Tibial artery (tissue), 4 donors: ENCODE measurements around the gene SLC25A13.

ENCODE experiments used
- DNase-seq, 2 donors: peaks; one replicate each; pipeline ENCODE4 v3.0.0-alpha.2; 2019
- H3K27ac ChIP-seq, 2 donors: fragments of 200-600 bp; sonication (generic) in 1 of 2; 1 replicate in 1 of 2; 2 replicates in 1 of 2; pipeline ENCODE4 v1.5.1; 2018 to 2019; ENCODE audit warnings: mild to moderate bottlenecking in 1 of 2
- H3K27me3 ChIP-seq, 2 donors: fragments of 200-600 bp; sonication (generic) in 1 of 2; one replicate each; pipeline versions ENCODE4 v1.5.1 to v1.6.0; 2016 to 2019
- H3K36me3 ChIP-seq, 3 donors: fragments of 200-600 bp; sonication (generic) in 2 of 3; one replicate each; pipeline ENCODE4 v1.5.1; 2016 to 2019; ENCODE audit warnings: mild to moderate bottlenecking in 2 of 3
- H3K4me1 ChIP-seq, 4 donors: fragments of 200-600 bp; sonication (generic) in 2 of 4; 1 replicate in 3 of 4; 2 replicates in 1 of 4; pipeline ENCODE4 v1.5.1; 2016 to 2019
- H3K4me3 ChIP-seq, 2 donors: fragments of 200-600 bp; sonication (generic) in 1 of 2; 1 replicate in 1 of 2; 2 replicates in 1 of 2; pipeline ENCODE4 v1.5.1; 2018 to 2019; ENCODE audit warnings: mild to moderate bottlenecking in 2 of 2
- H3K9me3 ChIP-seq, 3 donors: fragments of 200-600 bp; sonication (generic) in 1 of 3; one replicate each; pipeline ENCODE4 v1.5.1; 2016 to 2019
- intact Hi-C: fragments of 100-400 bp; cut with DNase I; formaldehyde crosslinking; loops from one replicate; pipeline ENCODE4 v1.15.0; 2023; ENCODE audit warnings: low total_unique reads
- TF ChIP-seq, protein P1 (sequence below), 2 experiments: fragments of 200-600 bp in 1 of 2; fragments of 450-650 bp in 1 of 2; IDR thresholded peaks; one replicate each; pipeline ENCODE4 v1.5.1; 2017 to 2019; ENCODE audit warnings: antibody characterized with exemption in 2 of 2, mild to moderate bottlenecking in 1 of 2, moderate library complexity in 1 of 2

Gene SLC25A13

DNA sequence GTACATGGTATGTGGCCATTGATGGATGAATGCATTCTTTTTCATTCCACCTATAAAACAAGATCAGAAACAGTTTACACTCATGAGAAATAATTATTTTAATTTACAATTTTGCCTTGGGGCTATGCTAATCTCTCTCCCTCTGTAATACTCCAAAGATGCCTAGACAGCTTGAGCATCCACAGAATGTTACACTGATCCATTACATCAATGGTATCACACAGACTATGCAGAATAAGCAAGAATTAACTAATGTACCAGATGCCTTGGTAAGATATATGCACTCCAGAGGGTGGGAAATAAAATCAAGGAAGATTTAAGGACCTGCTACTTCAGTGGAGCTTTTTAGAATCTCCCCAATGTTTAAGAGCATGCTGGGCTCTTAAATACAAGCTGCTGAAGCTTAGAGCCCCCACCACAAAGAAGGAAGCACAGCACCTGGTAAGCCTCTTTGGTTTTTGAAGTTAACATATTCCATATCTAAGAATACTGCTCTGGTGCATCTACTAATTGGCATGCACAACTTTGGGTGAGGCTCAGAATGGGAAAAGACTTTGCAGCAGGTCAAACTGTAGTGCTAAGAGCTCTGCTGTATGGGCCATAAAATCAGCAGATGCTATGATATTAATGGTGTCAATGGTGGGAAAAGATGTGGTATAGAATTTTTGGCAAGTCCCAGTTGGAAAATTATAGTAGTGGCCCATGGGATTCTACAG, 219.6 kb downstream of the SLC25A13 start:
- no peaks in the 10 kb centered on the region for H3K36me3 ChIP-seq
- peaks cover 0 to 4% (median 0%) of the 10 kb centered on the region in 3 donors for H3K9me3 ChIP-seq
- H3K27me3 ChIP-seq = no peaks in the 10 kb centered on the region
- H3K27ac ChIP-seq = no peak overlapping the region
- intact Hi-C loops = no loop called here
- H3K4me3 ChIP-seq = no peak overlapping the region
- DNase-seq = no peak
- TF ChIP-seq, protein P1, sequence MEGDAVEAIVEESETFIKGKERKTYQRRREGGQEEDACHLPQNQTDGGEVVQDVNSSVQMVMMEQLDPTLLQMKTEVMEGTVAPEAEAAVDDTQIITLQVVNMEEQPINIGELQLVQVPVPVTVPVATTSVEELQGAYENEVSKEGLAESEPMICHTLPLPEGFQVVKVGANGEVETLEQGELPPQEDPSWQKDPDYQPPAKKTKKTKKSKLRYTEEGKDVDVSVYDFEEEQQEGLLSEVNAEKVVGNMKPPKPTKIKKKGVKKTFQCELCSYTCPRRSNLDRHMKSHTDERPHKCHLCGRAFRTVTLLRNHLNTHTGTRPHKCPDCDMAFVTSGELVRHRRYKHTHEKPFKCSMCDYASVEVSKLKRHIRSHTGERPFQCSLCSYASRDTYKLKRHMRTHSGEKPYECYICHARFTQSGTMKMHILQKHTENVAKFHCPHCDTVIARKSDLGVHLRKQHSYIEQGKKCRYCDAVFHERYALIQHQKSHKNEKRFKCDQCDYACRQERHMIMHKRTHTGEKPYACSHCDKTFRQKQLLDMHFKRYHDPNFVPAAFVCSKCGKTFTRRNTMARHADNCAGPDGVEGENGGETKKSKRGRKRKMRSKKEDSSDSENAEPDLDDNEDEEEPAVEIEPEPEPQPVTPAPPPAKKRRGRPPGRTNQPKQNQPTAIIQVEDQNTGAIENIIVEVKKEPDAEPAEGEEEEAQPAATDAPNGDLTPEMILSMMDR (IDR thresholded peaks at IDR 0.05) = no peak
- H3K4me1 ChIP-seq = no peaks in the 10 kb centered on the region

- no peaks in the 10 kb centered on the region for H3K27me3 ChIP-seq
- H3K4me3 ChIP-seq = no peak overlapping the region
- H3K9me3 ChIP-seq = peaks cover 0 to 4% (median 0%) of the 10 kb centered on the region in 3 donors
- intact Hi-C loops = no loop called here
- H3K4me1 ChIP-seq = no peaks in the 10 kb centered on the region
- no peaks in the 10 kb centered on the region for H3K36me3 ChIP-seq
- no peak for DNase-seq
- no peak overlapping the region for H3K27ac ChIP-seq
- TF ChIP-seq, protein P1 (IDR thresholded peaks at IDR 0.05) = no peak
These were observed 221.2 kb downstream of the SLC25A13 start for GRCh38 chr7:96100737-96101136.

- no peaks in the 10 kb centered on the region for H3K36me3 ChIP-seq
- TF ChIP-seq, protein P1 (IDR thresholded peaks at IDR 0.05) = no peak
- H3K4me1 ChIP-seq = no peaks in the 10 kb centered on the region
- no peak for DNase-seq
- intact Hi-C loops = no loop called here
- H3K27ac ChIP-seq = no peak overlapping the region
- no peaks in the 10 kb centered on the region for H3K27me3 ChIP-seq
- peaks cover 0 to 4% (median 0%) of the 10 kb centered on the region in 3 donors for H3K9me3 ChIP-seq
- H3K4me3 ChIP-seq = no peak overlapping the region
These were observed 224.1 kb downstream of the SLC25A13 start for GRCh38 chr7:96097835-96098234.

- intact Hi-C loops = no loop called here
- Histone ChIP-seq H3K9me3 (no peaks in the 10 kb centered on the region), H3K4me1 (no peaks in the 10 kb centered on the region), H3K36me3 (no peaks in the 10 kb centered on the region), H3K27ac (no peak overlapping the region), H3K27me3 (no peaks in the 10 kb centered on the region), H3K4me3 (no peak overlapping the region)
- no peak for DNase-seq
- TF ChIP-seq, protein P1 (IDR thresholded peaks at IDR 0.05) = no peak
These were observed 228.5 kb downstream of the SLC25A13 start for GRCh38 chr7:96093435-96093834.

DNA sequence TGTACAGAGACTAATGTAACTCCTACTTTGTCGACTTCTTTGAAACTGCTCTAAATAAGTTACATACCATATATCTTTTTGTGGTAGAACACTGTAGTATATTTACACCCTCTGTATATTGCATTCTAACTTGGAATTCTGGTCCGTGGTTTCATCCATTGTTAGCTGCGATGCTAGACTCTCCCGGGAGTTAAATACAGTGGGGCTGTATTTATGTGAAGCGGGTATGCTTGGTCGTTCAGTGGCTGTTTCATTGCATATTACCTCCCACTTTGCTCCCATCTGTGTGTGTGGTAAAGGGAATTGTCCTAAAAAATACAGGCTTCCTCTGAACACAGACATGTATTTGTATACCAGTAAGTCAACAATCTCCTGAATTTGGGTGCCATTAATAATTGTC, 231.1 kb downstream of the SLC25A13 start:
- Histone ChIP-seq H3K27ac (no peak overlapping the region), H3K9me3 (no peaks in the 10 kb centered on the region), H3K4me1 (peaks cover 0 to 4% (median 0%) of the 10 kb centered on the region in 4 donors), H3K4me3 (no peak overlapping the region), H3K36me3 (no peaks in the 10 kb centered on the region), H3K27me3 (no peaks in the 10 kb centered on the region)
- no peak for DNase-seq
- intact Hi-C loops = no loop called here
- TF ChIP-seq, protein P1 (IDR thresholded peaks at IDR 0.05) = no peak
